ENCODE measurements around the gene MRFAP1L1. TPM values are rescaled to one million over a fixed set of nuclear protein-coding genes. Genes with fewer than 3 reads are reported as not detected.
A peak's percentile ranks its signal among the peaks of the same experiment; 100 is the strongest.

Gene MRFAP1L1
- total RNA-seq, 4 donors from 2014 or later: 34.9 to 61.1 (median 37.4) TPM

DNA sequence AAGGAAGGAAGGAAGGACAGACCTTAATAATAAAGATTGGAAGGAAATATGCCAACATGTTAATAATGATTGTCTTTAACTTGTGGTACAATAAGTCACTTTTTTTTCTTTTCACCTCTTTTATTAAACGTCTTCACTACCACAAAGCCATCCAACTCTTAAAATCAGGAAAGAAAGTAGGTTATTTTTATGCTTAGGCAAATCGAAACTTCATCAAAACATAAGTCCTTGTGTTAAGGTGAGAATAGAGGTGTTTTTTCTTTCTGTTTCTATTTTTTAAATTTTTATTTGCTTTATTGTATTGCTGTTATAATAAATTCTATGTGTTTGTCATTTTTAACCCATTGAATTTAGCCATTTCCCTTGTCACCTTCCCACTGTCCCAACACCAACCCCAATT lies 32.8 kb upstream of the MRFAP1L1 start:
- Histone ChIP-seq H3K4me3 (no peak overlapping the region), H3K4me1 (peaks cover 0 to 12% (median 0%) of the 10 kb centered on the region in 4 donors), H3K9me3 (no peaks in the 10 kb centered on the region), H3K27ac (no peak overlapping the region), H3K27me3 (no peaks in the 10 kb centered on the region), H3K36me3 (no peaks in the 10 kb centered on the region)
- DNase-seq: no peak
- TF ChIP-seq POLR2A (IDR thresholded peaks at IDR 0.05) (no peak), CTCF (IDR thresholded peaks at IDR 0.05) (no peak)

- no peaks in the 10 kb centered on the region for H3K27me3 ChIP-seq
- H3K4me3 ChIP-seq: no peak overlapping the region
- no peaks in the 10 kb centered on the region for H3K9me3 ChIP-seq
- H3K27ac ChIP-seq: no peak overlapping the region
- no peak for TF ChIP-seq CTCF (IDR thresholded peaks at IDR 0.05)
- peak in 1 of 3 donors; percentile 34 for DNase-seq
- no peaks in the 10 kb centered on the region for H3K36me3 ChIP-seq
- H3K4me1 ChIP-seq: no peaks in the 10 kb centered on the region
Observed at GRCh38 chr4:6740347-6740746, 30.7 kb upstream of the MRFAP1L1 start.

DNA sequence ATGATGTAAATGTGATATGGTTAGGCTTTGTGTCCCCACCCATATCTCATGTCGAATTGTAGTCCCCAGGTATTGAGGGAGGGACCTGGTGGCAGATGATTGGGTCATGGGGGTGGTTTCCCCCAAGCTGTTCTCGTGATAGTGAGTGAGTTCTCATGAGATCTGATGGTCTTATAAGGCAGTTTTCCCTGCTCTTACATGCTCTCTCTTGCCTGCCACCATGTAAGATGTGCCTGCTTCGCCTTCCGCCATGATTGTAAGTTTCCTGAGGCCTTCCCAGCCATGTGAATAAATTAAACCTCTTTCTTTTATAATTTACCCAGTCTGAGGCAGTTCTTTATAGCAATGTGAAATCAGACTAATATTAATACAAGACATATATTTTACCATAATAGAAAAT lies 30.3 kb upstream of the MRFAP1L1 start:
- TF ChIP-seq CTCF (IDR thresholded peaks at IDR 0.05) (no peak), POLR2A (IDR thresholded peaks at IDR 0.05) (no peak)
- Histone ChIP-seq H3K4me3 (no peak overlapping the region), H3K4me1 (no peaks in the 10 kb centered on the region), H3K36me3 (no peaks in the 10 kb centered on the region), H3K9me3 (no peaks in the 10 kb centered on the region), H3K27ac (no peak overlapping the region), H3K27me3 (no peaks in the 10 kb centered on the region)
- DNase-seq: peak in 1 of 3 donors; percentile 1

GRCh38 chr4:6734165-6734786 lies 24.6 kb upstream of the MRFAP1L1 start:
- Histone ChIP-seq H3K9me3 (no peaks in the 10 kb centered on the region), H3K27me3 (no peaks in the 10 kb centered on the region), H3K4me1 (peaks cover 0 to 8% (median 2%) of the 10 kb centered on the region in 4 donors), H3K4me3 (no peak overlapping the region), H3K36me3 (no peaks in the 10 kb centered on the region), H3K27ac (no peak overlapping the region)
- no peak for TF ChIP-seq POLR2A (IDR thresholded peaks at IDR 0.05)
- TF ChIP-seq CTCF (IDR thresholded peaks at IDR 0.05): no peak
- peak in 1 of 3 donors; percentile 36 for DNase-seq

DNA sequence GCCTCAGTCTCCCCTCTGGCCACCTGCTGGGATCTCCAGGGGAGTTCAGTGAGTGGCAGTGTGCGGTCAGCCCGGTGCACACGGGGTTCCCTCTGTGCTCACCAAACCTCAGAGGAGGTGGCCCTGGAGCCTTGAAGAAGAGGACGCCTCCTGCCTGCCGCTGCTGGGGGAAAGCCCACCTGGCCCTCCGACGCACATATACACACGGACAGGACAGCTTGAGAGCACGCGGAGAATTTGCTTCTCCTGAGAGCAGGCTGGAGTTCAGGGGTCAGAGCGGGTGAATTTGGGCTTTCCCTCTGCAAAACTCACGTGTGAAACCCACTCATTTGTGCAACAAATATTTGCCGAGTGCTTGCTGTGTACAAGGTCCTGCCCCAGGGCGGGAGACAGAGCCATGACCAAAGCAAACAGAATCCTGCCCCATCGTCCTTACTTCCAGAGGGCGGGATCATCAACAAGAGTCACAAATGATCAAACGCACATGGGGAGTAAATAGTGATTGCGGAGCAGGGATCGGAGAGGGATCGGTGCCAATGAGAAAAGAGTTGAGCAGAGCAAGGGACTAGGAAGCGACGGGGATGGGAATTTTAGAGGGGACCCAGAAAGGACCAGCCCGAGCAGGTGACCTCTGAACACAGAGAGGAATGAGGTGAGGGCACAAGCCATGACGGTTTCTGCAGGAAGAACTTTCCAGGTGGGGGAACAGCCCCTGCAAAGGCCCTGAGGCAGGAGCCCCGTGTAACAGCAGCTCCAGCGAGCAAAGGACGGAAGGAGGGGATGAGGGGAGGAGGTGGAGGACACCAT lies 23.9 kb upstream of the MRFAP1L1 start:
- DNase-seq: peak in 1 of 3 donors; percentile 36
- H3K4me3 ChIP-seq: no peak overlapping the region
- no peak overlapping the region for H3K27ac ChIP-seq
- H3K27me3 ChIP-seq: no peaks in the 10 kb centered on the region
- H3K9me3 ChIP-seq: no peaks in the 10 kb centered on the region
- TF ChIP-seq CTCF (IDR thresholded peaks at IDR 0.05) (no peak), POLR2A (IDR thresholded peaks at IDR 0.05) (no peak)
- H3K36me3 ChIP-seq: no peaks in the 10 kb centered on the region
- peaks cover 0 to 8% (median 2%) of the 10 kb centered on the region in 4 donors for H3K4me1 ChIP-seq
